Central memory CD8-positive, alpha-beta T cell (primary cell): Measurements from ENCODE around the gene ATXN10.

ENCODE experiments used
- ATAC-seq: fragments of 150-1000 bp; cut with Tn5 transposase; replicated peaks from 2 replicates; pipeline ENCODE4 v1.10.0; 2022; ENCODE audit warnings: mild to moderate bottlenecking, moderate FRiP score, moderate number of reproducible peaks; ENCODE audit not compliant: poor library complexity, severe bottlenecking; ENCODE audit errors: extremely low read depth
- DNase-seq, 2 donors: peaks; one replicate each; pipeline ENCODE4 v3.0.0; 2021; ENCODE audit warnings: low spot score in 2 of 2
- H3K27ac Mint-ChIP-seq: one replicate; pipeline ENCODE4 v1.8.0; 2022; ENCODE audit warnings: low read depth, mild to moderate bottlenecking, moderate library complexity, mixed read lengths
- H3K27me3 Mint-ChIP-seq: one replicate; pipeline ENCODE4 v1.8.0; 2022; ENCODE audit warnings: mixed read lengths
- H3K36me3 Mint-ChIP-seq: one replicate; pipeline ENCODE4 v1.8.0; 2022; ENCODE audit warnings: mild to moderate bottlenecking, moderate library complexity, mixed read lengths; ENCODE audit not compliant: insufficient read depth
- H3K4me1 Mint-ChIP-seq: one replicate; pipeline ENCODE4 v1.8.0; 2022; ENCODE audit warnings: mixed read lengths
- H3K4me3 Mint-ChIP-seq: one replicate; pipeline ENCODE4 v1.8.0; 2022; ENCODE audit warnings: mild to moderate bottlenecking, moderate library complexity, mixed read lengths
- H3K9me3 Mint-ChIP-seq: one replicate; pipeline ENCODE4 v1.8.0; 2022; ENCODE audit warnings: mixed read lengths

The ATXN10 gene

GRCh38 chr22:45889093-45889538 is 217.5 kb downstream of the ATXN10 start:
- Mint-ChIP-seq H3K27ac (no peak overlapping the region), H3K27me3 (peaks cover 12% of the 10 kb centered on the region), H3K9me3 (no peaks in the 10 kb centered on the region), H3K4me1 (no peaks in the 10 kb centered on the region), H3K36me3 (peaks cover 2% of the 10 kb centered on the region), H3K4me3 (no peak overlapping the region)
- ATAC-seq (no peak), DNase-seq (no peak)

DNA sequence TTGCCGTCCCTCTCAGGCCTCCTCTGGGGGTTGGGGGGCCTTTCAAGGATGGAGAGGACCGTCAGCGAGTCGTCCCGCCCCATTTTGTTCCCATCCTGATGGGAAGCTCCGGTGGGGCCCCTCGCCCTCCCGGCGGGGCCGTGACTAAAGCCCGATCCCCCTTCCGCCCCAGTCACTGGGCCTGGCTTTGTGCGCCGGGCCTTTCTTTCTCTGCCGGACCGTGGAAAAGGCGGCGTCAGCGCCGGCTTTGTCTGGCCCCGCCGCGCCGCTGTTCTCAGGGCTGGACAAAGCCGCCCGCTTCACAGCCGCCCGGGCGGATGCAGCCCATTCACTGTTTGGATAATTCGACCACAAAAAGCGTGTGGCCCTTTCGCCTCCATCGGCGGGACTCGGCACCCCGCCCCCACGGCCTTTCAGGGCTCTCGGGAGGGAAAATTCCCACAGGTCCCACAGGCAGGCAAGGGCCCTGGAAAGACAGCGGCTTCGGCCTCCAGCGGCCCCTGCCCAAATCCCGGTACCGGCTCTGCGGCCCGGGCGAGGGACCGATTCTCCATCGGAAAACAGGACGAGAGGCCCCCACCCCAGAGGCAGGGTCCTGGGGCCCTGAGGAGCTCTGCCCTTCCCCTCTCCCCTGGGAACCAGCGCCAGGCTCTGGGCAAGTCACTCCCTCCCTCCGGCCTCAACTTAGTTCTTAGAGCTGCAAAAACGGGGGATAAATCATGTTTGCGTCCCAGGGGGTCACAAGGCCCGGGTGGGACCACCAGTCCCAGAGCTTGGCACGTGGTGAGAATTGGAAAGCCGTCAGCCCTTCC is 218.1 kb downstream of the ATXN10 start:
- peaks cover 12% of the 10 kb centered on the region for H3K27me3 Mint-ChIP-seq
- H3K9me3 Mint-ChIP-seq: no peaks in the 10 kb centered on the region
- no peak overlapping the region for H3K27ac Mint-ChIP-seq
- DNase-seq (no peak), ATAC-seq (no peak)
- H3K4me3 Mint-ChIP-seq: no peak overlapping the region
- H3K36me3 Mint-ChIP-seq: peaks cover 2% of the 10 kb centered on the region
- no peaks in the 10 kb centered on the region for H3K4me1 Mint-ChIP-seq

- H3K4me1 Mint-ChIP-seq: no peaks in the 10 kb centered on the region
- peaks cover 2% of the 10 kb centered on the region for H3K36me3 Mint-ChIP-seq
- no peak overlapping the region for H3K27ac Mint-ChIP-seq
- no peak for DNase-seq
- H3K4me3 Mint-ChIP-seq: no peak overlapping the region
- ATAC-seq: no peak
- peaks cover 12% of the 10 kb centered on the region for H3K27me3 Mint-ChIP-seq
- no peaks in the 10 kb centered on the region for H3K9me3 Mint-ChIP-seq
Observed at GRCh38 chr22:45890351-45890635, 218.7 kb downstream of the ATXN10 start.

GRCh38 chr22:45891021-45891421 is 219.4 kb downstream of the ATXN10 start:
- DNase-seq (no peak), ATAC-seq (no peak)
- Mint-ChIP-seq H3K27ac (no peak overlapping the region), H3K36me3 (peaks cover 2% of the 10 kb centered on the region), H3K9me3 (no peaks in the 10 kb centered on the region), H3K4me1 (no peaks in the 10 kb centered on the region), H3K4me3 (no peak overlapping the region), H3K27me3 (peaks cover 8% of the 10 kb centered on the region)

DNA sequence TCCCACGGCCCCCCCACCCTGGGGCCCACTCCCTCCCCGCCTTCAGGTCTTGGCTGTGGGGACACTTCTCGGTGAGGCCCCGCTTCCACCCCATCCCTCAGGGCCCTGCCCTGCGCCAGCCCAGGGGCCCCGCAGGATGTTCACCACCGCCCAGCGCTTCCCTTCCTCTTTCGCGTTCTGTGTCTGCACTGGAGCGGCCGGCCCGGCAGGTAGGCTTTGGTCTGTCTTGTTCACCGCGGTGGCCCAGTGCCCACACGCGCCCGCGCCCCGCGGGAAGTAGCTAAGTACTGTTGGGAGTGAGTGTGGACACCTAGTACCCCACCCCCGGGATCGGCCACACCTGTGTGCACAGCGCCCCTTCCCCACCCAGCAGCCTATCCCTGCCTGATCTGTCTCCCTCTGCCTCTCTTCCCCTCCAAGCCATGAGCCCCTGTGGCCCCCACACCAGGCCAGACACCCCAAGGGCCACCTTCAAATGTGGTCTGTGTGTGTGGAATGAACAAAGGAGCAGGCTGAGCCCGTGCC is 219.9 kb downstream of the ATXN10 start:
- DNase-seq: no peak
- Mint-ChIP-seq H3K27me3 (peaks cover 2% of the 10 kb centered on the region), H3K9me3 (no peaks in the 10 kb centered on the region), H3K4me1 (no peaks in the 10 kb centered on the region), H3K36me3 (peaks cover 2% of the 10 kb centered on the region), H3K4me3 (no peak overlapping the region), H3K27ac (no peak overlapping the region)
- no peak for ATAC-seq

DNA sequence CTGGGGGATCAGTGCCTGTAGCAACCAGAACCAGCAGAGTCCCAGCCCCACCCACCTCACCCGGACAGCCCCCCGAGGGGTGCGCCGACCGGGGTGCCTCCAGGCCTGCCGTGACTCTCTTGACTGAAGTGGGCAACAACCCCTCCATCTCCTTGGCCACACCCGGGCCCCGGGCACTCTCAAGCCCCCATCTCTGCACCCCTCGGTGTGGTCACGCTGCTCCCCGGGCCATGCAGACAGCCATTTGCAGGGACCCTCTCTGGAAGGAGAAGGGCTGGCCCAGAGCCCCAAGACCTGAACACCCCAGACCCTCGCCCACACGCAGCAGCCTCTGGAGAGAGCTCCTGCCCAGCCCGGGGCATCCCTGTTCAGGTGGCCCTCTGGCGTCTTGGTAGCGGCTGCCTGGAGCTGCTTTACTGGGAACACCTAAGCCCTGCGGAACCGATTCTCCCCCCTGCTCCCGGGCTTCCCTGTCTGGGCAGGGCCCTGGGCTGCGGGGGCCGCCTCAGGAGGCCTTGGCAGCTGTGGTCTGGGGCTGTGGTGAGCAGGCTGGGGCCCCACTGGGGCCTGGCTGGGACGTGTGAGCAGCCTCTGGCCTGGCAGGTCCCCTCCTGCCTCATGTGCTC is 220.5 kb downstream of the ATXN10 start:
- Mint-ChIP-seq H3K36me3 (peaks cover 2% of the 10 kb centered on the region), H3K27ac (no peak overlapping the region), H3K4me3 (no peak overlapping the region), H3K4me1 (no peaks in the 10 kb centered on the region), H3K27me3 (peaks cover 3% of the 10 kb centered on the region), H3K9me3 (no peaks in the 10 kb centered on the region)
- DNase-seq (no peak), ATAC-seq (no peak)

DNA sequence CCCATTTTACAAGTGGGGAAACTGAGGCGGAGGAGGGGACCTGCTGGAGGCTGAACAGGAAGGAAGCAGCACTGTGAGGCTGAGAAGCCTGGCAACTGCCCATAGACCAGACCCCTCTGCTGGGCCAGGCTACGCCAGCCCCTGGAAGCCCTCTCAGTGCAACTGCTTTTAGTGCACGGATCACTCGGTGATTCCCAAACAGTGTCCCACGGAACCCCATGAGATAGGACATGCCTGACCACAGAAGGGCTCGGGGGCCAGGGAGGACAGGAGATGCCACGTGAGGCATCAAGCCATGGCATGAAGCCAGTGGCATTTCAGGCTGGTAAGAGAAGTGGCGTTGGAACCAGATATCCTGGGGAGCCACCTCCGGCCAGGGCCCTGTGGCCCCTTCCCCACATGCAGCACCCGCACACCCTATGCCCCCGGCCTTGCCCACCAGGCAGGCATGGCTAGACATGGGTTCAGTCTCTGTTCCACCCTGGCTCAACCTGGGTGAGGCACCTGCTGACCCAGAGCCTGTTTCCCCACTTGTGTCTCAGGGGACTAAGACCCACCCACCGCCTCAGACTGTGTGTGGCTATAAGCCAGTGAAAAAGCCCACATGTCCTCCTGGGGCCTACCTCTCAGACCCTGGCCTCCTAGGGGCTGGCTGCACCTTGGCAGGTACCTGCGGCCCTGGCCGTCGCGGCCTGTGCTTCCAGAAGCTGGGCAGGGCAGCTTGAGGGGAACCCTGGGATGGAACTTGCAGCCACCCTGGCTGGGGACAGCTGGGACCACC is 221.2 kb downstream of the ATXN10 start:
- peaks cover 10% of the 10 kb centered on the region for H3K27me3 Mint-ChIP-seq
- DNase-seq (no peak), ATAC-seq (no peak)
- peaks cover 2% of the 10 kb centered on the region for H3K36me3 Mint-ChIP-seq
- no peak overlapping the region for H3K27ac Mint-ChIP-seq
- H3K9me3 Mint-ChIP-seq: no peaks in the 10 kb centered on the region
- H3K4me3 Mint-ChIP-seq: no peak overlapping the region
- H3K4me1 Mint-ChIP-seq: no peaks in the 10 kb centered on the region

DNA sequence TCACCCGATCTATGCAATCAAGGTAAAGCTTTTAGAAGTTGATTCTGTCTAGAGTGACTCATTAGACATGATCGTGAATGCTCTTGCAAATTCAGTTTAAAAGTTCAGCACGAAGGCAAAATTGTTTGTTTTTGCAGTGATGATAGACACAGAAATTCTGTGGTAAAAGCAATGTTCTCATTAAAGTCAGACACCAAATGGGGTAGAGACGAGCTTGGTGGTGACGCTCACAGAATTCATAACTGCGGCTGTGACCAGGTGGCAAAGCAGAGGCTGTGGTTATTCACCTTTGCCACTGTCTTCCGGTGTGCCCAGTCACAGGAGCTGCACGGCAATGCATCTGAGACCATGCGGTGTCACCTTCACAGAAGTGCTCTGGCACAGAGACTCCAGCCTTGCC is 221.9 kb downstream of the ATXN10 start:
- no peak overlapping the region for H3K27ac Mint-ChIP-seq
- H3K4me3 Mint-ChIP-seq: no peak overlapping the region
- H3K27me3 Mint-ChIP-seq: peaks cover 11% of the 10 kb centered on the region
- ATAC-seq (no peak), DNase-seq (no peak)
- peaks cover 2% of the 10 kb centered on the region for H3K36me3 Mint-ChIP-seq
- no peaks in the 10 kb centered on the region for H3K9me3 Mint-ChIP-seq
- H3K4me1 Mint-ChIP-seq: no peaks in the 10 kb centered on the region
